ENCODE results near the gene PLEKHA1.
A peak's percentile ranks its signal among the peaks of the same experiment; 100 is the strongest.

PLEKHA1 gene

DNA sequence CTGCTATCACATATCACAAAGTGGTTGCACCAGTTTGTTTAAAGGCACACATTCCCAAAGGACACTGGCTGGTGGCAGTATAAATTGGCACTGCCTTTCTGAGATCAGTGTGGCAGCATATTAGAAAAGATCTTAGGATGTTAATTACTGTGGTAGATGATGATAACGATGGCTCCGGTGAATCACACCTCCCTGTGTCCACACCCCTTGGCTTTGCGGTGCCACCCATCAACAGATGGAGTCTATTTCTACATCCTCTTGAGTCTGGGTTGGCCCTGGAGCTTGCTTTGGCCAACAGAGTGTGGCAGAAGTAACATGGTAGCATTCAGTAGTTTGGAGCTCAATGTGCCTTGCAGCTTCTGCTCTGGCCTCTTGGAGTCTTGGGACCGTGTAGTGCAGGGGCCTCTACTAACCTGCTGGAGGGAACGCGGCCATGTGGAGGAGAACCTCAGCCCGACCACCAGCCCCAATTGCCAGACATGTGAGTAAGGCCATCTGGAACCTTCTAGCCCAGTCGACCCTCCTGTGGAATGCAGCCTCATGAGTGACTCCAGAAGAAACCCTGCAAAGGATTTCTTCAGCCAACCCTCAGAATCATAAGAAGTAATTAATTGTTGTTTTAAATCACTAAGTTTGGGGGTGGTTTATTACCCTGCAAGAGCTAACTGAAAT is 27.2 kb upstream of the PLEKHA1 start:
- DNase-seq (ENCODE audit: low spot score) = no peak

DNA sequence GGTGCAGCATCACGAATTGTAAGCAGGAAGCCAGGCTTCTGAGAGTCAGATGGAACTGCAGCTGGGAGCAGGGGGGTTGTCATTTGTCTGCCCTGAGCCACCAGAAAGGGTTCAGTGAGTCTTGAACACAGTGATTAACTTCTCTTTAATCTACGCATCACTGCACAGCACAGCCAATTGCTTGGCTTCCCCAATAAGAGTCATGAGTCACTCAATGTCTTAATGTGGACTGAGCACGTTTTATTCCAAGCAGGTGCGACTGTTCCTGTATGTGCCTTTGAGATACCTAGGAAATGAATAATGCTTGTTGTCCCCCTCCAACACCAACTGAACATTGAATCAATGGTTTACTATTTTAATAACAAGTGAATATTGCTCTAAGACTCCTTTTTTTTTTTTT is 26.0 kb upstream of the PLEKHA1 start:
- no peak for DNase-seq (ENCODE audit: low spot score)

DNA sequence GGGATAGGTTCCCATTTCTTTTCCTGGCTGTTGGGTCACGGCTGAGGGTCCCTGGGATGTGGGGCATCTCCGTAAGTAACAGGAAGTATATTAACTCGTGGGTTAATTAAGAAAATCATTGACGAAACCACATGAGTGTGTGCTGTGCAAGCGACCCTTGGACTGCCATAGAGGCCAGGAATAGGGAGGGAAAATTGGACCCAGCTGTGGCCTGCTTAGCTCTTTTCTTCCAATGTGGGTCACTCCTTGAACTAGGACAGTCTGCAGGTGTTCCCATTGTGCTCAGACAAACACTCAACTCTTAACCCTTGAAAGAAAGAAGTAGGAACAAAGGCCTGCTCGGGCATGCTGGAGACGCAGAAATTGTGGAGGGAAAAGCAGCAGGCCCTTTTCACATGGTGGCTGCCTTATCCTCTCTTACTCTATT is 25.6 kb upstream of the PLEKHA1 start:
- DNase-seq (ENCODE audit: low spot score) = no peak

DNA sequence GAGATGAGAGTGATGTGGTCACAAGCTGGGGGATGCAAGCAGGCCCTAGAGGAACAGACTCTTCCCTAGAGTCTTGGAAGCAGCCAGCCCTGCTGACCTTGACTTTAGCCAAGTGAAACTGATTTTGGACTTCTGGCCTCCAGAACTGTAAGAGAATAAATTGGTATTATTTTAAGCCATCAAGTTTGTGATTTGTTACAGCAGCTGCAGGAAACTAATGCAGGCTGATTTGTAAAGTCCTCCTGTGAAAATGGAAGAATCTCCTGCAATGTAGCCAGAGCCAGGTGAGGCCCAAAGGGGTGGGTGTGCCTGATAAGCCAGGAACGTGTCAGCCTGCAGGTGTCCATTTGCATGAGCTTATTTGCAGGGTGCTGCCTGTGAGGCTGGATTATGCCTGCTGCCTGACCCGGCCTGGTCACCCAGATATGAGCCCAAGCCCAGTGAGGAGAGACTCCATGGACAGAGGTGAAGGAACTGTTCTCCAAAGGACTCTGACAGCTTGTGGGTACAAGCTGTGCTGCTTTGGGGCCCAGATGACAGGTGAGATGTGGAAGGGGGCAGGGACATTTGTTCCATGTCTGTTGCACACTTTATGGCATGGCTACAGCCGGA is 24.6 kb upstream of the PLEKHA1 start:
- DNase-seq (ENCODE audit: low spot score) = no peak

DNA sequence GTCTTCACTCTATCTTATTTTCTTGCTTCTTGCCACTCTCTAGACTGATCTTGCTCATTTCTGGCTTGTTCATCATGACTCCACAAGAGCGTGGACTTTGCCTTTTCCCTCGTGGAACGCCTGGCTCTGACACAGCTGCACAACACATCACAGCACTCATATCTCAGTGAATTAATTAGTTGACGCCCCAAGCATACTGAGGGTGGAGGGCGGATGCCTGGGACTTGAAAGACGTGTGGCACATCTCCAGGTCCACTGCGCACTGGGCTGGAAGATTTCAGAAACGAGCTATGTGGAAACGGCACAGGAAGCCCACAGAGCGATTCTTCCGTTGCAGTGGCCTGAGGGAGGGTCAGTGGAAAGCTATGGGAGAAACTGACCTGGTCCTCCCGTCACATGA is 23.6 kb upstream of the PLEKHA1 start:
- DNase-seq (ENCODE audit: low spot score) = no peak

DNA sequence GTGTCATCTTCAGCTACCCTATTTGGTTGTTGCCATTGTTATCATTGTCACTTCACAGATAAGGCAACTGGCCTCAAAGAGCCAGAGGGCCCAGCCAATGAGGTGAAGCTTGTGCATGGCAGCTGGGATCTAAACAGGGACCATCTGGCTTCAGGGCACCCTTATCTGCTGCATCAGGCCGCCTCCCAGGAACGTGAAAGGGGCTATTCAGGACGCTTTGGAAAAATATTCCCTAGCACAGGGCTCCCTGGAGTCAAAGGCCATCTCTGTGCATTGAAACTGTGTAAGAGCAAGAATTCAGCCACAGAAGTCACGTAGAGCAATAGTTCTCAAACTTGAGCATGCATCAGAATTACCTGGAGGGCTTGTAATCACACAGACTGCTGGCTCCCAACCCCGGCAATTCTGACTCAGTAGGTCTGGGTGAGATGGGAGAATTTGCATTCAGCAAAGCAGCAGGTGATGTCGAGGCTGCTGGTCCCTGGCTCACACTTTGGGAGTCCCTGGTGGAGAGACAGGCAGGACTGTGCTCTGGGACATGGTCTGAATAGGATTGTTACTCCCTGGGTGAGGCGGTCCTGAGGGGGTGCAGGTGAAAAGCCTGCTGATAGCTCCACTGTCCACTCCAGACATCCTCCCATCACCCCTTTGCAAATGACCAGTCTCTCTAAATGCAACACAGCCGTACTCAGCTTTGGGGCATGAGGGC is 21.5 kb upstream of the PLEKHA1 start:
- peak; percentile 28 for DNase-seq (ENCODE audit: low spot score)

DNA sequence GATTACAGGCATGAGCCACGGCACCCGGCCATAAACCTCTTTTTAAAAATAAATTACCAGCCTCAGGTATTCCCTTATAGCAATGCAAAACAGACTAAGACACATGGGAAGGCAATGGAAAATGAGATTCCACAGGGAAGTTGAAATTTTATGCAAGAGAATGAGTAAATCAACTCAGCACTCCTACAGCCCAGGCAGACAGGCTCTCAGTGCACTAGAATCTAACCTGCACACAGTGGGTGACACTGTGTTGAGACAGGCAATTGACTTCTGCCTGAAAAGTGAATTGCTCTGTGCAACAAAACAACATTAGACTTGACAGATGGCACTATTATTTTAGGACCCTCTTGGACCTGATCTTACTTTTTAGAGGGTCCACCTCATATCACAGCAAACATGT is 20.1 kb upstream of the PLEKHA1 start:
- no peak for DNase-seq (ENCODE audit: low spot score)

DNA sequence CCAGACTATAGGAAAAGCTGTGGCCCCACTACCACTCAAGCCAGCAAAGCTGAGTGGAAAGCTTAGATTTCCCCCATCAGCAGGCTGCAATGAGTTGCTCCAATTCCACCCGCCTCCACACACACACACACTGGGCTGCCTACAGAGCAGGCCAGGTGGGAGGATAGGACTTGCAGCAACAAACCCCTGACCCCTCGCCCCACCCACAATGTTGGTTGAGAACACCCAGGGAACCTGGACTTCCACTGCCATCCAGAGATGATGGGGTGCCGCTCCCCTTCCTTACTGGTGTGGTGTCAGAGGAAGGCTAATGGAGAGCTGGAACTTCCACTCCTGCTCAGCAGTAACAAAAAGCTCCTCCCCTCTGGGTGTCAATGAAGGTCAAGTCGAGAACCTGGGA is 16.8 kb upstream of the PLEKHA1 start:
- DNase-seq (ENCODE audit: low spot score) = no peak

DNA sequence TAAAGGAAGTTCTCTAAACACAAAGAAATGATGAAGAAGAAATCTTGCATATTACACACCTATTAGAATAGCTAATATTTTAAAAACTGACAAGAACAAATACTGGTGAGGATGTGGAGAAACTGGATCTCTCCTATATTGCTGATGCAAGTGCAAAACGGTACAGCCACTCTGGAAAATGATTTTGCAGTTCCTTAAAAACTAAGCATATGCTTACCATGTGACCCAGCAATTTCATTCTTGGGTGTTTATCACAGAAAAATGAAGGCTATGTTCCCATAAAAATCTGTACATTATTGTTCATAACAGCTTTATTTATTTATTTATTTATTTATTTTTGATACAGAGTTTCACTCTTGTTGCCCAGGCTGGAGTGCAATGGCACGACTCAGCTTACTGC is 14.9 kb upstream of the PLEKHA1 start:
- DNase-seq (ENCODE audit: low spot score) = no peak

DNA sequence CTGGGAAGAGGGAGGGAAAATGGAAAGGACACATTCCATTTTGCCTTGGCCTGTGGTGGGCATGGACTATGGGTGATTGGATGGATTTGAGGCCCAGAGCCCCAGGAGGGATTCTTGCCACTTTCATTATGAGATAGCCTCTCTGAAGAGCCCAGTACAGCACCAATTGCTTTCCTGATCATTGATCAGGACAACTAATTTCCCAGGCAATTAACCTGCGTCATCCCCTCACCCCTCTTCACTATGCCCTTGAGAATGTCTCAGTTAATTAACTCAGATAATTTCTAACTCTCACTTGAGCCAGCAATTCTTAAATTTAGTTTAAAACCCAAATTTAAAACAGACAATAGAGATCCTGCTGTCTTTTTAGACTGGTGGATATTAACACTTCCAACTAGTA is 13.5 kb upstream of the PLEKHA1 start:
- no peak for DNase-seq (ENCODE audit: low spot score)

DNA sequence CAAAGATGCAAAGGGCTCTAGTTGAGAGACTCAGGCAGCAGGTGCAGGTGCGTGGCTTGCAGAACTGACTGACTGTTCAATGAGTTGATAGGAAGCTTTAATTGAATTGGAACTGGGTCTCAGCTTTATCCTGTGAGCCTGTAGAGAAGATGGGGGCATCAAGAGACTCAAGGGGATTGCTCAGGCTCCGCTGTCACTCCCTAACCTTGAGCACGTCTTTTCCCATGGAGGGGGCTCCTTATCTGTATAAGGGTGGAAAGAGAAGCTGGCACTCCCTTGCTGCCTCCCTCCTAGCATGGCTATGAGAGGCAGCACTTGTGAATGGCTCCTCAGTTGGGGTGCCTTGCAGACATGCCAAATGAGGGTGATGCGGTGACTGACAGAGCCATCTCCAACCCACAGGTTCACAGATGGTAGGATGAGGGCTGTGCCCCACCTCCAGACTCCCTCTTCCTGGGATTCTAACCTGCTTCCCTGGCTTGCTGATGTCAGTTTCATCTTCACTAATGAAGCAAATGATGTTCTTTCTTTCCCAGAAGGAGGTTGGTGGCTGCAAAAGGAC is 12.4 kb upstream of the PLEKHA1 start:
- DNase-seq (ENCODE audit: low spot score) = no peak

DNA sequence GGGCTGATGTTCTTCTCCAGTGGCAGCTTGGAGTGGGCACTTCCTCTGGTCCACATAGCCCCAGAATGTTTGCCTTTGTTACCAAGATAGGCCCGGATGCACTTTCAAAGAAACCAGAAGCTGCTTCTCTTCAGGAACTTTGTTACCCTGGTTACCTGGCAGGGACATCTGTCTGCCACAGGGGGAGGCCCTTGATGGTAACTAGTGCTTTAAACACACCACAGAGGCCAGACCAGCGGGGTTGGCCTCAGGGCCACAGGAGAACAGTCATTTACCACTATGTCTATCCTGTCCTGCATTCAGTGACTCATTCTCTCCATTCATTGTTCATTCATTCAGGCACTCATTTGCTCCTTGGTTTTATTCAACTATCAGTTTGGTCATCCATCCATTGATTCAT is 11.9 kb upstream of the PLEKHA1 start:
- peak; percentile 49 for DNase-seq (ENCODE audit: low spot score)

DNA sequence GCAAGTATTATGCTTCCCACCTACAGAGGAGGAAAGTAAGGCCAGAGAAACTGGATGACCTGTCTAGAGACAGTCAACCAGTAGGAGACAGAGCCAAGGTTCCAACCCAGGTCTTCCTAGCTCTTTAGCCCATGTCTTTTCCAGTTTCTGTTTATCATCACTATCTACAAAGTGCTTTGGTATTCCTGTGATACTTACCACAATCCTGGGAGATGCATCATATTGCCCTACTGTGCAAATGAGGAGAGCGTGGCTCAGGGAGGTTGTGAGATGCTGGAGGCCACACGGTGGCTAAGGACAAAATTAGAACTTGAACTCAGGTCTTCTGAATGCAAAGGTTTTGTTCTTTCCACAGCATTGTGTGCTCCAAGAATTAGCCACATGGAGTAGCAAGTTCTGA is 11.2 kb upstream of the PLEKHA1 start:
- DNase-seq (ENCODE audit: low spot score) = no peak

DNA sequence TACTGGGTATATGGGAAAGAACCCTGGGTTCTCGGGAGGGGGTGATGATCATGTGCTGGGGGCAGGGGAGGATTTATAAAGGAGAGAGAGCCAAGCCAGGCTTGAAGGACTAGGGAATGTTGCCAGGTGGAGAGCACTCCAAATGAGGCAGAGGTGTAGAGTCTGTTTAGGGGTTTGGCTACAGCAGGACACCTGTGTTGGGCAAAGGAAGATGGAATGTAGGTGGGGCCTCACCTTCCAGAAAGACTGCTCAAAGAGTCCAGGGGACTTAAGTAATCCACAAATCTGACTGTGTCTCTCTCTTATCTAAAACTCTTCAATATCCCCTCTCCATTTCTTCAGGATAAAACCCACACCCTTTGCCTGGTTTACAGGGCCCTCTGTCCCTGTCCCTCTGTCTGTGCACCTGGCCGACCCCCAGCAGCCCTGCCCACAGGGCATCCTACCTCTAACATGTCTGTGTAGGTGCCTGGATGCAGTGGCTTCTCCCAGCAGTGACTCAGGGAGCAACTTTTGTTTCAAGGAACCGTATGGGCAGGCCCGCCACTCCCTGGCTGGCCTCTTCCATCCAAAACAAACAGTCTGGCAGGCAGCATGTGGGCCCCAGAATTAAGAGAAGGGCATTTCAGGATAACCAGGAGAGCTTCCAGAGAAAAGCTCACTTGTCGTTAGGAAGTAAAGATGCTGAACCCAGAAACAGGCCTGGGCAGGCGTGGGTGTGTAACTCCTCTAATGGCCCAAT is 10.6 kb upstream of the PLEKHA1 start:
- no peak for DNase-seq (ENCODE audit: low spot score)

DNA sequence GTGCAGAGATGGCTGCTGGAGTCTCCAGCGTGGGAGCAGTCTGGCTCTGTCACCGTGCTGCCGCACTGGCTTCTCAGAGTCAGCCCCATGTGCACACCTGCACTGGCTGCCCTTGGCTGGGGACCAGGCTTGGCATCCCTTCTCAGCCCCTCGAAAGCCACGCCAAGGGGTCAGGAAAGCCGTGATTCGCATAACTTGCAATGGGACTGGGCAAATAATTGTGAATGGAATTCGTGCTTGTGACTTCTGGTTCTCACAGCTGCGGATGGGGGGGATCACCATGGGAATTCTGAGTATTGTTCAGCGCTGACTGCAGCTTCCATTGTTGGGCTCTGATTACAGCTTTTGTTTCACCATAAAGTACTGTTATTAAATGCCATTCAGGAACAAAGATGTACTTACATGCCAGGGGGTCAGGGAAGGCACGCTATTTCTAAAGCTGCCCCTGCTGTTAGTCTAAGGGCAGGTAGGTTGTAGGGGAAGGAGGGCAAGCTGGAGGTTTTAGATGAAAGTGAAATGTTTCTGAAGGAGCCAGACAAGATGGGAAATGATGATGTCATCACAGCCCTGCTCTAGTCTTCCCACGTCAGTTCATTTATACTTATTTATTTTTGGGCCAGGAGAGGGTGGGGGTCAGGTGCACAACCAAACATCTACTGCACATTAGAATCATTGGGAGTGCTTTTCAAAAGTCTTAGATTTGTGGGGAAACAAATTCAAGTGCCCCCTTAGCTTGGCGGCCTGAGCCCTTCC is 5.8 kb upstream of the PLEKHA1 start:
- no peak for DNase-seq (ENCODE audit: low spot score)

DNA sequence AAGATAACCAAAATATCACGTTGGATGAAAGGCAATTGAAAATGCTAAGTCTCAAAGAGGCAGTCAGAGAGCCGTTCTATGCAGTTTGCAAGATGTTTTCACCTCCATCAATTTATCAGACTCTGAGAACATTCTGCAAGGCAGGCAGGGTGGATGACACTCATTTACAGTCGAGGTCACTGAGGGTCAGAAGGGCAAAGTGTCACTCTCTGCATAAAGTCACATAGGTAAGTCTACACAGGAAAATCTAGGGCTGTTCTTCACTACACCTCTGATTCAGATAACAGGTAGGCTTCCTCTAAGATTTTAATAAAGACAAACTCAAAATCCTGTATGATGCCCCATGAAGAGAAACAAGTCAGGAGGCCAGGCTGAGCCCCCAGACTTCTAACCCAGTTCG is 1.4 kb upstream of the PLEKHA1 start:
- no peak for DNase-seq (ENCODE audit: low spot score)

DNA sequence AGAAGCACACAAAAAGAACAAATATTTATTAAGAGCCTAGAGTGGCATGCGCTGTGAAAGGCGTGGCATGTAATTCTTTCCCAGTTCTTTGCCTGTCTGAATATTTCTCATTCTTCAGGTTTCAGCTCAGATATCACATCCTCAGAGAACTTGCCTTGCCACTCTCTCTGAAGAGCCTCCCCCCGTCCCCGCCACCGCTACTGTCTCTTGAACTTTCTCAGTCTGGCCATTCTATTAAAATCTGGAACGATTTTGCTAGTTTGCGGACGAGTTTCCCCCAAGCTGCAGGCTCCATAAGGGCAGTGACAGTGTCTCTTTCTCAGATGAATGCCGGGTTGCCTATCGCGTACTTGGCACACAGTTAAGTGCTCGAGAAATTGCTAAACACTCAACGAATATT is 787 bp upstream of the PLEKHA1 start:
- no peak for DNase-seq (ENCODE audit: low spot score)

DNA sequence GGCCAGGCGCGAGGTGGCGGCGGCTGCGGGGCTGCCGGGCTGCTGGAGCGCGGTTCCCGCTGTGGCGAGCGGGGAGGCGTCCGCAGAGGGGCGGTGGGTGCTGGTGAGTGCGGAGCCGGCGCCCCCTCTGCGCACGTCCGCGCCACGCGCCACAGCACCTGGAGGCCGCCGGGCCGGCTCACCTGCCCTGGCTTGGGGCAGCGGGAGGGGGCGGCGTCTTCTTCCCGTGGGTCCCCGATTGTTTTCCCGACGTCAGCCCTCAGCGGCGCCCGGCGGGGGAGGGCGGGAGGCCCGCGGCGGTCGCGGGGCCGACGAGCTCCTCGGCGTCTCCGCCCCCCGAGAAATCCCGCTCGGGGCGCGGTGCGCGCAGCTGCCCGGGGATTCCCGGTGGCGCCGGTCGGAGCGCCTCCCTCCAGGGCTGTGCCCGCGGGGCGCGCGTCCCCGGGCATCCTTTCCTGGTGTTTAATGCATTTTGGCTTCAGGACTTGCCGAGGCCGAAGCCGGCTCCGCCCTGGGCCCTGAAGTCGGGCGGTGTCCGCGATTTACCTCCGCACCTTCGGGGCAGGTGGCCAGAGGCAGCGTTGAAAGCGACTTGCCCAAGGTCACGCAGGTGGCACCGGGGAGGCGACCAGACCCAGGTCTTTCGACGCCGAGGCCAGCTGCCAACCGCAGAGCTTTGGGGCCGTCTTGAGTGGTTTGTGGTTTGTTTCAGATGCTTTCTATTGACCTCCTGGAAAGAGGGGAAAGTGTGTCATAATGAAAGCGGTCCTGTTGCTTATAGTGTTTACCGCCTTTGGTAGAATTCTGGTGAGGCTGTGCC is 561 bp downstream of the PLEKHA1 start:
- no peak for DNase-seq (ENCODE audit: low spot score)

DNA sequence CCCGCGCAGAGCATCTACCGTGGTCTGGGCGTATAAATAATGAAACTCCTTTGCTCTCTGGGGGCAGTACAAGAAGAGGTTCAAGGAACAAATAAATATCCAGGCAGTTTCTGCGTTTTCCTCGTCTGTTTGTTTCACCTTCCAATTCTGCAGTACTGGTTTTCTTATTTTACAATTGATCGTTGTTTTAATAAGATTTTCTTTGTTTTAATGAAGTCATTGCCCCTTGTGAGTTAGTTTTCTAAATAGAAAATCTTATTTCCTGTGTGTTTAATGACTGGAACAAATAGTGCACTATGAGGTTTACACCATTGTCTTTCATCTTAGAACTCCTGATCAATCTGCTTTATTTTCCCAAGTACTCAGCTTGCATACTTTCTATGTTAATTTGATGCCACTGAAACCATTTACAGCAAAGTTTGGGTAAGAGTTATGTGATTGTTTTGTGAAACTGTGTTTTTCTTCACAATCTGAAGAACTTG is 1.2 kb downstream of the PLEKHA1 start:
- no peak for DNase-seq (ENCODE audit: low spot score)

DNA sequence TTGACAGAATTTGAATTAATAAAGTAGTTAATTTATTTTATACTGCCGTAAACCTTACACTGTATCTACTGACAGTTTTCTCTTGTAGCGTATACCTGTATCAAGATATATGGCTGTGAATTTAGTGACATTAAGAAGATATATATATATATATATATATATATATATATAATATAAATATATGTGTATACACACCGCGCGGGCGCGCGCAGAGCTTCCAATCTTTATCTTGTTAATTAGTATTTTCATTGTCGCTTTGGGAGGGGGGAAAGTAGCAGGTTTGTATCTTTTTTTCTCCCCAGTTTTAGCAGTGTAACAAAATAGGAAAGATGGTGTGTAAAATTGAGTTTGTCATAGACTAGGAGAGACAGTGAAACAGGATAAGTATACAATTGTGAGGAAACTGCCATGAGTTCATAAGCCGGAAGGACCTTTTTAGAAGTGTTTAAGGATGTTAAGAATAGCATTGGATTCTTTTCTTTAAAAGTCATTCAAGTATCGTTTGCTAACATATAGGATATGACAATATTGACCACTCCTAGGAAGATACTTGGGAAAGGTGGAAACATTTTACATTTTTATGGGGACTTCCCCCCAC is 2.0 kb downstream of the PLEKHA1 start:
- no peak for DNase-seq (ENCODE audit: low spot score)
